K562 (cell line): ENCODE results near the gene BRAT1. TPM values are rescaled to one million over a fixed set of nuclear protein-coding genes. Genes with fewer than 3 reads are reported as not detected.

Source experiments
- BCLAF1 ChIP-seq, 2 experiments: fragments of 450-650 bp in 1 of 2; IDR thresholded peaks; 2 replicates each; pipeline ENCODE4 v1.6.1; 2011 to 2017; ENCODE audit warnings: low read depth in 2 of 2, antibody characterized with exemption in 1 of 2, borderline replicate concordance in 1 of 2, low read length in 1 of 2, mild to moderate bottlenecking in 1 of 2, mixed read lengths in 1 of 2; ENCODE audit not compliant: control insufficient read depth in 1 of 2
- CC2D1A ChIP-seq: fragments of 450-650 bp; IDR thresholded peaks from 2 replicates; pipeline ENCODE4 v1.6.1; 2017; ENCODE audit warnings: mild to moderate bottlenecking
- ELF4 ChIP-seq: fragments of 450-650 bp; formaldehyde crosslinking; IDR thresholded peaks from 2 replicates; pipeline ENCODE4 v1.4.0; 2022; ENCODE audit warnings: missing genetic modification characterization
- KDM5B ChIP-seq: fragments of 200-600 bp; sonication (generic); IDR thresholded peaks from 2 replicates; pipeline ENCODE4 v1.6.1; 2012; ENCODE audit warnings: low read depth, mild to moderate bottlenecking, moderate library complexity, low read length, control low read depth, inconsistent platforms; ENCODE audit not compliant: insufficient replicate concordance
- polyA plus RNA-seq, 8 experiments: library from polyadenylated mRNA; depleted of rRNA in 4 of 8; stranded (reverse) in 5 of 8; unstranded in 3 of 8; fragments of >200 nt; fragmentation: Nextera tagmentation in 2 of 8; fragmentation: Illumina TruSeq in 1 of 8; extraction: Ambion mirVana in 2 of 8; extraction: Trizol in 1 of 8; gene quantifications; 2 replicates each; pipeline versions ENCODE4 v1.2.1 to v1.2.3, GENCODE V29; 2011 to 2014; ENCODE audit warnings: inconsistent platforms in 1 of 8, missing spikeins in 1 of 8
- total RNA-seq, 7 experiments: library from RNA; depleted of rRNA in 6 of 7; stranded (reverse); fragments of >200 nt in 6 of 7; fragmentation: Illumina TruSeq in 2 of 7; extraction: Trizol in 2 of 7; gene quantifications; 2 replicates each; pipeline versions ENCODE4 v1.2.1 to v1.2.3, GENCODE V29; 2011 to 2021; ENCODE audit warnings: low replicate concordance in 1 of 7
- TF ChIP-seq, protein P1 (sequence below), 2 experiments: fragments of 450-650 bp; conservative IDR thresholded peaks; 2 replicates each; pipeline ENCODE4 v1.6.1; 2017; ENCODE audit warnings: mild to moderate bottlenecking in 2 of 2, moderate library complexity in 2 of 2
- TF ChIP-seq, protein P2 (sequence below): sonication (generic); formaldehyde crosslinking; IDR thresholded peaks from 2 replicates; pipeline ENCODE4 v1.8.0; 2022; ENCODE audit warnings: mild to moderate bottlenecking, low read depth, missing genetic modification reagents
- TF ChIP-seq, protein P3 (sequence below): fragments of 250-450 bp; sonication (Bioruptor Pico); IDR thresholded peaks from 2 replicates; pipeline ENCODE4 v1.8.0; 2021; ENCODE audit warnings: moderate library complexity, mild to moderate bottlenecking, inconsistent platforms
- TF ChIP-seq, protein P4 (sequence below): sonication (generic); formaldehyde crosslinking; IDR thresholded peaks from 2 replicates; pipeline ENCODE4 v1.8.0; 2022; ENCODE audit warnings: mild to moderate bottlenecking, missing genetic modification reagents
- TF ChIP-seq, protein P5 (sequence below): sonication (generic); formaldehyde crosslinking; IDR thresholded peaks from 2 replicates; pipeline ENCODE4 v1.8.1; 2022; ENCODE audit warnings: missing genetic modification reagents

Gene BRAT1
- total and polyA plus RNA-seq, 9 of the 15 experiments (the other 6 are each of a cell fraction or from before 2014, with no cell fraction given): 0.13 to 49.6 (median 10.5) TPM

DNA sequence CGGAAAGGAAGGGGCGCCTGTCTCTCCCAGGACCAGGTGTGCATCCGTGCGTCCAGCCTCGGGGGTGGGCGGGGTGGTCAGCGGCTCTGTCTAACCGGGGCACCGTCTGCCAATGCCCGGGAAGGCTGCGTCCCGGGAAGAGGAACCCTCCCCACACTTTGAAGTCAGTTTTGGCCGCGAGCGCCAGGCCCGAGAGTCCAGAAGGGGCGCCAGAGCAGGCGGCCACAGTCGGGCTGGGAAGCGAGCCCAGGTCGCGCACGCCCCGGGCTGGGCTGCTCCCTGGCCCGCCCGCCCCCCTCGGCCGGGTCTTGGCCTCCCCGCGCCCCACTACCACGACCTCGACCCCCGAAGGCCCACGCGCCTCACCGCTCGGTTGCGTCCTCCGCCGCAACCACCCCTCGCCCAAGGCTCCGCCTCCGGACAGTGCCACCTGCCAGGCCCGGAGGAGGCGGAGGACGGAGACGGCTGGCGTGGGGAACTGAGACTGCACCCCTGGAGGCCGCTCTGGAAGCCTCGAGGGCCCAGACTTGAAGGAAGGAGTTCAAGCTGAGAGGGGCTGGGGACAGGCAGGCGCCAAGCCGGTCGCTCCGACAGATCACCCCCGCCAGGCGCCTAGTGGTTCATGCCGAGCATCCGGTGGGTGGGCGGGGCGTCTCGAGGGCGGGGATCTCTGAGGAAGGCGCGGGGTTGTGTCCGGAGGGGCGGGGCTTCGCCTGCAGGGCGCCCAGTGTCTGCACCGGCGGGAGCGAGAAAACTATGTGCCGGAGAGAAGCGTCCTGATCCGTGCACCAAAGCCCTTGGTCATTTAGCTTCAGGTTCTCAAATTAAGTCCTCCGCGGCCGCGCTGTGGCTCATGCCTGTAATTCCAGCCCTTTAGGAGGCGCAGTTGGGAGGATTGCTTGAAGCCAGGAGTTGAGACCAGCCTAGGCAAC lies at the start of gene BRAT1 (continued):
- peak in 1 of 2 experiments; percentile 95; a peak in 2 of 4 replicates for TF ChIP-seq BCLAF1 (IDR thresholded peaks at IDR 0.05; ENCODE audit: borderline replicate concordance in 1 of 2, control insufficient read depth in 1 of 2, low read depth in 2 of 2, low read length in 1 of 2)
- TF ChIP-seq, protein P1, sequence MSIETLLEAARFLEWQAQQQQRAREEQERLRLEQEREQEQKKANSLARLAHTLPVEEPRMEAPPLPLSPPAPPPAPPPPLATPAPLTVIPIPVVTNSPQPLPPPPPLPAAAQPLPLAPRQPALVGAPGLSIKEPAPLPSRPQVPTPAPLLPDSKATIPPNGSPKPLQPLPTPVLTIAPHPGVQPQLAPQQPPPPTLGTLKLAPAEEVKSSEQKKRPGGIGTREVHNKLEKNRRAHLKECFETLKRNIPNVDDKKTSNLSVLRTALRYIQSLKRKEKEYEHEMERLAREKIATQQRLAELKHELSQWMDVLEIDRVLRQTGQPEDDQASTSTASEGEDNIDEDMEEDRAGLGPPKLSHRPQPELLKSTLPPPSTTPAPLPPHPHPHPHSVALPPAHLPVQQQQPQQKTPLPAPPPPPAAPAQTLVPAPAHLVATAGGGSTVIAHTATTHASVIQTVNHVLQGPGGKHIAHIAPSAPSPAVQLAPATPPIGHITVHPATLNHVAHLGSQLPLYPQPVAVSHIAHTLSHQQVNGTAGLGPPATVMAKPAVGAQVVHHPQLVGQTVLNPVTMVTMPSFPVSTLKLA (conservative IDR thresholded peaks at IDR 0.05): peak; percentile 66 to 79
- 0 out of 2 replicates have a peak, but pooled peaks have one; percentile 42 for TF ChIP-seq ELF4 (CRISPR knock-in tag)
- TF ChIP-seq, protein P2, sequence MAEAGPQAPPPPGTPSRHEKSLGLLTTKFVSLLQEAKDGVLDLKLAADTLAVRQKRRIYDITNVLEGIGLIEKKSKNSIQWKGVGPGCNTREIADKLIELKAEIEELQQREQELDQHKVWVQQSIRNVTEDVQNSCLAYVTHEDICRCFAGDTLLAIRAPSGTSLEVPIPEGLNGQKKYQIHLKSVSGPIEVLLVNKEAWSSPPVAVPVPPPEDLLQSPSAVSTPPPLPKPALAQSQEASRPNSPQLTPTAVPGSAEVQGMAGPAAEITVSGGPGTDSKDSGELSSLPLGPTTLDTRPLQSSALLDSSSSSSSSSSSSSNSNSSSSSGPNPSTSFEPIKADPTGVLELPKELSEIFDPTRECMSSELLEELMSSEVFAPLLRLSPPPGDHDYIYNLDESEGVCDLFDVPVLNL (CRISPR knock-in tag): no peak
- peak; percentile 78 for TF ChIP-seq KDM5B
- TF ChIP-seq, protein P3, sequence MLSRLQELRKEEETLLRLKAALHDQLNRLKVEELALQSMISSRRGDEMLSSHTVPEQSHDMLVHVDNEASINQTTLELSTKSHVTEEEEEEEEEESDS (CRISPR knock-in tag): no peak
- TF ChIP-seq, protein P4, sequence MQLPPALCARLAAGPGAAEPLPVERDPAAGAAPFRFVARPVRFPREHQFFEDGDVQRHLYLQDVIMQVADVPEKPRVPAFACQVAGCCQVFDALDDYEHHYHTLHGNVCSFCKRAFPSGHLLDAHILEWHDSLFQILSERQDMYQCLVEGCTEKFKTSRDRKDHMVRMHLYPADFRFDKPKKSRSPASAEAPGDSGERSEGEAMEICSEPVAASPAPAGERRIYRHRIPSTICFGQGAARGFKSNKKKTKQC (CRISPR knock-in tag): peak; percentile 50; the same call in 1 of the 2 replicates
- TF ChIP-seq CC2D1A: no peak
- TF ChIP-seq, protein P5, sequence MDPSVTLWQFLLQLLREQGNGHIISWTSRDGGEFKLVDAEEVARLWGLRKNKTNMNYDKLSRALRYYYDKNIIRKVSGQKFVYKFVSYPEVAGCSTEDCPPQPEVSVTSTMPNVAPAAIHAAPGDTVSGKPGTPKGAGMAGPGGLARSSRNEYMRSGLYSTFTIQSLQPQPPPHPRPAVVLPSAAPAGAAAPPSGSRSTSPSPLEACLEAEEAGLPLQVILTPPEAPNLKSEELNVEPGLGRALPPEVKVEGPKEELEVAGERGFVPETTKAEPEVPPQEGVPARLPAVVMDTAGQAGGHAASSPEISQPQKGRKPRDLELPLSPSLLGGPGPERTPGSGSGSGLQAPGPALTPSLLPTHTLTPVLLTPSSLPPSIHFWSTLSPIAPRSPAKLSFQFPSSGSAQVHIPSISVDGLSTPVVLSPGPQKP: no peak
